GM12874 (cell line): ENCODE results near the gene SCD5.

Source experiments
- CTCF ChIP-seq: IDR thresholded peaks from 2 replicates; pipeline ENCODE4 v1.5.1; 2011; ENCODE audit warnings: low read depth, mild to moderate bottlenecking, control low read depth, low read length, moderate library complexity; ENCODE audit not compliant: insufficient read depth

Gene SCD5

GRCh38 chr4:82645936-82646565, 152.5 kb downstream of the SCD5 start:
- no peak for TF ChIP-seq CTCF

GRCh38 chr4:82644734-82645126, 153.9 kb downstream of the SCD5 start:
- no peak for TF ChIP-seq CTCF

- TF ChIP-seq CTCF, result no peak
These were observed 154.4 kb downstream of the SCD5 start for GRCh38 chr4:82643994-82644733.

GRCh38 chr4:82642331-82642730, 156.3 kb downstream of the SCD5 start:
- no peak for TF ChIP-seq CTCF

GRCh38 chr4:82640540-82640939, 158.1 kb downstream of the SCD5 start:
- no peak for TF ChIP-seq CTCF

- TF ChIP-seq CTCF, result no peak
These were observed 158.6 kb downstream of the SCD5 start for GRCh38 chr4:82639971-82640370.

- no peak for TF ChIP-seq CTCF
These were observed 160.1 kb downstream of the SCD5 start for GRCh38 chr4:82638479-82638878.
